MM.1S (cell line): ENCODE data around the gene PAX7.

Experiments used
- CTCF ChIP-seq: fragments of 300-600 bp; sonication (generic); IDR thresholded peaks from 2 replicates; pipeline ENCODE4 v1.5.1; 2016; ENCODE audit warnings: antibody characterized with exemption, low read length, mixed read lengths
- EZH2 ChIP-seq: fragments of 300-600 bp; sonication (generic); optimal IDR thresholded peaks from 2 replicates; pipeline ENCODE3; 2017; ENCODE audit warnings: low read depth, mild to moderate bottlenecking, antibody characterized with exemption, low read length, mixed read lengths

- TF ChIP-seq EZH2: no peak
- TF ChIP-seq CTCF: no peak
Measured at GRCh38 chr1:18764362-18764761, 133.7 kb downstream of the PAX7 start.
